Liver (tissue), 9 donors: ENCODE results near the gene GPR176. TPM values are rescaled to one million over a fixed set of nuclear protein-coding genes. Genes with fewer than 3 reads are reported as not detected.
A peak's percentile ranks its signal among the peaks of the same experiment; 100 is the strongest.

Source experiments
- DNase-seq: peaks from one replicate; pipeline ENCODE4 v3.0.0-alpha.2; 2017; ENCODE audit warnings: low spot score
- H3K27ac ChIP-seq, 2 donors: one replicate each; pipeline ENCODE4 v1.7.0; 2013; ENCODE audit warnings: inconsistent platforms in 2 of 2, low read length in 2 of 2, control low read depth in 1 of 2, low read depth in 1 of 2, mild to moderate bottlenecking in 1 of 2
- H3K27me3 ChIP-seq, 4 donors: one replicate each; pipeline versions ENCODE4 v1.6.1 to v1.7.0; 2013; ENCODE audit warnings: low read length in 3 of 4, inconsistent platforms in 1 of 4, mild to moderate bottlenecking in 1 of 4, moderate library complexity in 1 of 4; ENCODE audit not compliant: control insufficient read depth in 4 of 4, insufficient read depth in 4 of 4
- H3K36me3 ChIP-seq, 4 donors: one replicate each; pipeline versions ENCODE4 v1.6.1 to v1.7.0; 2013; ENCODE audit warnings: low read length in 3 of 4, mild to moderate bottlenecking in 3 of 4, low read depth in 1 of 4, moderate library complexity in 1 of 4; ENCODE audit not compliant: control insufficient read depth in 4 of 4, insufficient read depth in 3 of 4
- H3K4me1 ChIP-seq, 4 donors: one replicate each; pipeline versions ENCODE4 v1.6.1 to v1.7.0; 2013; ENCODE audit warnings: low read length in 3 of 4, mild to moderate bottlenecking in 3 of 4, moderate library complexity in 1 of 4; ENCODE audit not compliant: control insufficient read depth in 4 of 4, insufficient read depth in 4 of 4
- H3K4me3 ChIP-seq, 3 donors: one replicate each; pipeline versions ENCODE4 v1.6.1 to v1.7.0; 2013; ENCODE audit warnings: low read length in 3 of 3, control low read depth in 1 of 3, low read depth in 1 of 3, mild to moderate bottlenecking in 1 of 3
- H3K9ac ChIP-seq, 2 donors: one replicate each; pipeline ENCODE4 v1.7.0; 2013; ENCODE audit warnings: low read length in 2 of 2, mild to moderate bottlenecking in 2 of 2, moderate library complexity in 2 of 2, control low read depth in 1 of 2, low read depth in 1 of 2
- H3K9me3 ChIP-seq, 4 donors: one replicate each; pipeline versions ENCODE4 v1.6.1 to v1.7.0; 2013; ENCODE audit warnings: low read length in 3 of 4; ENCODE audit not compliant: control insufficient read depth in 4 of 4
- CTCF ChIP-seq: fragments of 150-350 bp; IDR thresholded peaks from 2 replicates; pipeline ENCODE4 v1.5.1; 2017; ENCODE audit warnings: improper control_type of control experiment, low read depth, low read length; ENCODE audit not compliant: missing input control
- EGR1 ChIP-seq, 2 donors: IDR thresholded peaks; 2 replicates each; pipeline ENCODE4 v1.6.1; 2016 to 2018; ENCODE audit warnings: antibody characterized with exemption in 2 of 2, low read depth in 2 of 2
- FOXA1 ChIP-seq: IDR thresholded peaks from 2 replicates; pipeline ENCODE4 v1.6.1; 2016; ENCODE audit warnings: antibody characterized with exemption
- FOXA2 ChIP-seq: IDR thresholded peaks from 2 replicates; pipeline ENCODE4 v1.6.1; 2016; ENCODE audit warnings: antibody characterized with exemption
- GABPA ChIP-seq, 2 donors: IDR thresholded peaks in 1 of 2; conservative IDR thresholded peaks in 1 of 2; 2 replicates each; pipeline ENCODE4 v1.6.1; 2016; ENCODE audit warnings: antibody characterized with exemption in 2 of 2, mild to moderate bottlenecking in 1 of 2, moderate library complexity in 1 of 2
- HNF4A ChIP-seq, 2 donors: conservative IDR thresholded peaks; 2 replicates each; pipeline ENCODE4 v1.6.1; 2016; ENCODE audit warnings: antibody characterized with exemption in 2 of 2, mild to moderate bottlenecking in 2 of 2
- HNF4G ChIP-seq: IDR thresholded peaks from 2 replicates; pipeline ENCODE4 v1.6.1; 2016; ENCODE audit warnings: antibody characterized with exemption
- JUND ChIP-seq, 2 donors: IDR thresholded peaks; 2 replicates each; pipeline ENCODE4 v1.6.1; 2016; ENCODE audit warnings: antibody characterized with exemption in 2 of 2
- NR2F2 ChIP-seq: IDR thresholded peaks from 2 replicates; pipeline ENCODE4 v1.6.1; 2016; ENCODE audit warnings: antibody characterized with exemption
- RAD21 ChIP-seq, 2 donors: IDR thresholded peaks; 2 replicates each; pipeline ENCODE4 v1.6.1; 2016; ENCODE audit warnings: antibody characterized with exemption in 2 of 2, mild to moderate bottlenecking in 2 of 2
- REST ChIP-seq: IDR thresholded peaks from 2 replicates; pipeline ENCODE4 v1.6.1; 2016; ENCODE audit warnings: antibody characterized with exemption, mild to moderate bottlenecking
- RXRA ChIP-seq, 2 donors: IDR thresholded peaks; 2 replicates each; pipeline ENCODE4 v1.6.1; 2017 to 2018; ENCODE audit warnings: antibody characterized with exemption in 2 of 2, mild to moderate bottlenecking in 1 of 2
- SP1 ChIP-seq: IDR thresholded peaks from 2 replicates; pipeline ENCODE4 v1.6.1; 2018; ENCODE audit warnings: antibody characterized with exemption, mild to moderate bottlenecking
- TAF1 ChIP-seq: conservative IDR thresholded peaks from 2 replicates; pipeline ENCODE4 v1.6.1; 2016; ENCODE audit warnings: antibody characterized with exemption, mild to moderate bottlenecking
- YY1 ChIP-seq: IDR thresholded peaks from 2 replicates; pipeline ENCODE4 v1.6.1; 2016; ENCODE audit warnings: antibody characterized with exemption, mild to moderate bottlenecking
- WGBS: extraction: QIAGEN DNeasy Blood & Tissue Kit; methylation state at CpG from one replicate; pipeline ENCODE4 v1.1.7; 2013; 5-methylcytosine and 5-hydroxymethylcytosine counted together
- polyA plus RNA-seq, 2 donors: library from polyadenylated mRNA; stranded (reverse) in 1 of 2; unstranded in 1 of 2; fragments of 200-250 nt in 1 of 2; fragments of >200 nt in 1 of 2; fragmentation: Nextera tagmentation in 1 of 2; extraction: Ambion mirVana in 1 of 2; gene quantifications; one replicate each; pipeline versions ENCODE4 v1.2.1 to v1.2.3, GENCODE V29; 2013 to 2015
- total RNA-seq, 2 donors: library from RNA; depleted of rRNA; stranded (reverse); fragments of >200 nt; gene quantifications; one replicate each; pipeline ENCODE4 v1.2.3, GENCODE V29; 2014
- TF ChIP-seq, protein P1 (sequence below): IDR thresholded peaks from 2 replicates; pipeline ENCODE4 v1.6.1; 2016; ENCODE audit warnings: antibody characterized with exemption
- TF ChIP-seq, protein P2 (sequence below): IDR thresholded peaks from 2 replicates; pipeline ENCODE4 v1.6.1; 2016; ENCODE audit warnings: antibody characterized with exemption
- donor health status: healthy.
- donor health status: healthy.
- donor health status: healthy.
- donor health status: healthy.
- donor health status: healthy.

Gene GPR176
- total and polyA plus RNA-seq, 4 donors: 0.44 to 1.7 (median 1.4) TPM

DNA sequence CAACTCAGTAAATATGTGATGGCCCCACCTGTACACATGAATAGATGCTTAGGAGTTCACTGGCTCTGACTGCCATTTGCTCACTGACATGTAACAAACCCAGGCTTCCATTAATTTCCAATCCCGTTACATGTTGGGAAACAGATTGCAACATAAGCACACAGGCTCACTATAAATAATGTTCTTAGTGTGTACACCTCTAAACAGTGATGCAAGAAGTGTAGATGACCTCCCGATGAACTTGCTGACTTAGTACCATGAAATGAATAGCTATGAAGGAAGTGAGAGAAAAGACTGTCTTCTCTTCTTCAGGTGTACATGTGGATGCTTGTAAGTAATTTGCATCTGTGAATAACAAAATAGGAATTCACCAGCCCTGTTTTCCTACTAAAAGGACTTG, 116.0 kb downstream of the GPR176 start:
- Histone ChIP-seq H3K27ac (peak overlapping the region in 1 of 2 donors; percentile 11), H3K9me3 (no peaks in the 10 kb centered on the region), H3K4me3 (no peak overlapping the region), H3K27me3 (no peaks in the 10 kb centered on the region), H3K4me1 (peaks cover 0 to 12% (median 1%) of the 10 kb centered on the region in 4 donors), H3K9ac (no peak overlapping the region), H3K36me3 (no peaks in the 10 kb centered on the region)
- DNase-seq: no peak
- WGBS: 39% methylated on average over 2 of the region's 2 CpGs
- TF ChIP-seq JUND (IDR thresholded peaks at IDR 0.05) (peak; percentile 31 to 50), YY1 (peak; percentile 80), GABPA (IDR thresholded peaks at IDR 0.05 in 1 of 2, conservative IDR thresholded peaks at IDR 0.05 in 1 of 2) (no peak), HNF4A (conservative IDR thresholded peaks at IDR 0.05) (peak; percentile 52 to 65), CTCF (no peak), HNF4G (no peak), SP1 (peak; percentile 69), RXRA (IDR thresholded peaks at IDR 0.05) (peak; percentile 95 to 96), FOXA1 (peak; percentile 64), EGR1 (IDR thresholded peaks at IDR 0.05; ENCODE audit: low read depth in 2 of 2) (no peak), RAD21 (IDR thresholded peaks at IDR 0.05) (peak in 1 of 2 donors; percentile 40), NR2F2 (peak; percentile 12), TAF1 (no peak), REST (no peak), FOXA2 (peak; percentile 90)
- TF ChIP-seq, protein P1, sequence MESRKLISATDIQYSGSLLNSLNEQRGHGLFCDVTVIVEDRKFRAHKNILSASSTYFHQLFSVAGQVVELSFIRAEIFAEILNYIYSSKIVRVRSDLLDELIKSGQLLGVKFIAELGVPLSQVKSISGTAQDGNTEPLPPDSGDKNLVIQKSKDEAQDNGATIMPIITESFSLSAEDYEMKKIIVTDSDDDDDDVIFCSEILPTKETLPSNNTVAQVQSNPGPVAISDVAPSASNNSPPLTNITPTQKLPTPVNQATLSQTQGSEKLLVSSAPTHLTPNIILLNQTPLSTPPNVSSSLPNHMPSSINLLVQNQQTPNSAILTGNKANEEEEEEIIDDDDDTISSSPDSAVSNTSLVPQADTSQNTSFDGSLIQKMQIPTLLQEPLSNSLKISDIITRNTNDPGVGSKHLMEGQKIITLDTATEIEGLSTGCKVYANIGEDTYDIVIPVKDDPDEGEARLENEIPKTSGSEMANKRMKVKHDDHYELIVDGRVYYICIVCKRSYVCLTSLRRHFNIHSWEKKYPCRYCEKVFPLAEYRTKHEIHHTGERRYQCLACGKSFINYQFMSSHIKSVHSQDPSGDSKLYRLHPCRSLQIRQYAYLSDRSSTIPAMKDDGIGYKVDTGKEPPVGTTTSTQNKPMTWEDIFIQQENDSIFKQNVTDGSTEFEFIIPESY: peak; percentile 57
- TF ChIP-seq, protein P2, sequence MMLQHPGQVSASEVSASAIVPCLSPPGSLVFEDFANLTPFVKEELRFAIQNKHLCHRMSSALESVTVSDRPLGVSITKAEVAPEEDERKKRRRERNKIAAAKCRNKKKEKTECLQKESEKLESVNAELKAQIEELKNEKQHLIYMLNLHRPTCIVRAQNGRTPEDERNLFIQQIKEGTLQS: peak; percentile 97

DNA sequence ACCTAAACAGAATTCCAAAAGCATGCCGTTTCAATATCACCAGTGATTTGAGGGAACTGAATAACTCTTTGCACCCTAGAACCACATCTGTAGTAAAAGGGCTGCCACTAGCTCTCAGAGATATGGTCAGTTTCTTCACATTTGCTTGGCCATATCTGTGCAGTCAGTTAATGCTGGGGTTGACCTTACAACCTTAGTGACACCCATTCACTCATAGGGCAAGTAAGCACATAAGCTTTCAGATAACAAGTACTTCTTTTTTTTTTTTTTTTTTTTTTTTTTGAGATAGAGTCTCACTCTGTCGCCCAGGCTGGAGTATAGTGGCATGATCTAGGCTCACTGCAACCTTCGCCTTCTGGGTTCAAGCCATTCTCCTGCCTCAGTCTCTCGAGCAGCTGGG, 117.0 kb downstream of the GPR176 start:
- H3K4me1 ChIP-seq: peaks cover 0 to 12% (median 1%) of the 10 kb centered on the region in 4 donors
- H3K9me3 ChIP-seq: no peaks in the 10 kb centered on the region
- H3K27me3 ChIP-seq: no peaks in the 10 kb centered on the region
- WGBS: 93% methylated on average over 4 of the region's 4 CpGs
- no peaks in the 10 kb centered on the region for H3K36me3 ChIP-seq
- no peak overlapping the region for H3K4me3 ChIP-seq
- DNase-seq: no peak
- no peak overlapping the region for H3K9ac ChIP-seq
- no peak overlapping the region for H3K27ac ChIP-seq
- TF ChIP-seq YY1 (no peak), REST (no peak), GABPA (IDR thresholded peaks at IDR 0.05 in 1 of 2, conservative IDR thresholded peaks at IDR 0.05 in 1 of 2) (no peak), SP1 (no peak), HNF4G (no peak), TAF1 (no peak), FOXA1 (no peak), EGR1 (IDR thresholded peaks at IDR 0.05; ENCODE audit: low read depth in 2 of 2) (no peak), RAD21 (IDR thresholded peaks at IDR 0.05) (no peak), CTCF (no peak), HNF4A (conservative IDR thresholded peaks at IDR 0.05) (no peak)
- TF ChIP-seq, protein P2: no peak
